ENCODE measurements around the gene EFNA5. TPM values are rescaled to one million over a fixed set of nuclear protein-coding genes. Genes with fewer than 3 reads are reported as not detected.
A peak's percentile ranks its signal among the peaks of the same experiment; 100 is the strongest.

Gene EFNA5
- polyA plus RNA-seq, 1 donor = 29.1 TPM

DNA sequence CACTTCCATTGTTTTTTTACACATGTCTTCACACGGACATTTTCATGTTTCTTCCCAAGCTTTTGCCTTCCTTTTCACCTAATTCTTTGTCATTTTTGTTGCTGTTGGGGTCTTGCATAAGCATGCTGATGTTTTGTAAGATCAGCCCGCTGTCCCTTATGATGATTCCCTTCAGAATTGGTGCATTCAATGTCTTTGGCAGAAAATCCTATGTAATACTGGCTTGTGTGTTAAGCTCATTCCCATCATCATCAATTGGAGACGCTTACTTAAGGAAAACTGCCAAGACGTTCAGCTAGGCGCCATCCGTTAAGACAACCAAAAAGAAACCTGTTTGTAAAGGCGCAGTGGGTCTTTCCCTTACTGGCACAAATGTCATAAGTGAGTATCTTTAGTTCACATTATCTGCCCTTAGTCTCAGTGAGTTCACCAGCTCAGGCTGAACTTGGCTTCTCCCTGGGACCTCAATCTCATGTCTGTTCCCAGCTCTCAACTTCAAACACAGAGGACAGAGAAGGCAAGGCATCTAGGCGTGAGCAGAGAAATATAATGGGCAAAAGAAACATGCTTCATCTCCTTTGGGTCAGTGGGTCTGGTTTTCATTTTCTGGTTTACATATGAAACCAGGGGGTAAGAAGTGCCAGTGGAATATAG, 97.9 kb downstream of the EFNA5 start:
- DNase-seq = no peak

- peak; percentile 94 for DNase-seq
Observed at GRCh38 chr5:107571621-107572536, 98.9 kb downstream of the EFNA5 start.

DNA sequence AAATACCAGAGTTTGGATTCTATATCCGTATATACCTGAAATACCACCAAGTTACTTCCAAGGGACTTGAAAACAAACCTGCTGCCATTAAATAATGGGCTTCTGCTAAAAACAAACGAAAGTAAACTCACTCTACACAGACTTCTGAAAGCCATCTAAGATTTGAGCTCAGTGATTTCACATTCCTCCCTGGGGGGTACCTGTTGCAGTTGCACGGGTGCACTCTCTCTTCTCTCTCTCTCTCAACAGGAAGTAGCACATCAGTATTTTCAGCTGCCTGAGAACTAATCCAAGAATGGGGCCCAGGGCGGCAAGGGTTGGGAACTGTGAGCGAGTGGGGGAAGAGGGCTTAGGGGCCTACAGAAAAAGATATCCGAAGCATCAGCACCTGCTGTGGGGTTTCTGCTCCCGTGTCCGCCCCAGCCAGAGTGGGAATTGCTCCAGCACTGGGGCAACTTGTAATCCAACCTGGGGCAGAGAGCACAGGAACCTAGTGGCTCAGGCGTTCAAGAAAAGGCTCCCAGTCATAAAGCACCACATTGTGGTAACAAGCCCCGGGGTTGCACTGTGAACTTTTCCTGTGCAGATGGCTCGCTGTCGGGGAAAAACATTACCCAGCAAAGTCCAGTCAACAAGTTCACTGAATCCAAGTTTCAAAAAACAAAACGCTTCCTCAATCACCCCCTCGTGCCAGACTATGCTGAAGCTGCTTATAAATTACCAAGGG, 99.8 kb downstream of the EFNA5 start:
- no peak for DNase-seq

- no peak for DNase-seq
Observed at GRCh38 chr5:107570181-107570580, 100.6 kb downstream of the EFNA5 start.

- no peak for DNase-seq
Observed at GRCh38 chr5:107567901-107568671, 102.7 kb downstream of the EFNA5 start.

GRCh38 chr5:107566986-107567385, 103.8 kb downstream of the EFNA5 start:
- no peak for DNase-seq

DNA sequence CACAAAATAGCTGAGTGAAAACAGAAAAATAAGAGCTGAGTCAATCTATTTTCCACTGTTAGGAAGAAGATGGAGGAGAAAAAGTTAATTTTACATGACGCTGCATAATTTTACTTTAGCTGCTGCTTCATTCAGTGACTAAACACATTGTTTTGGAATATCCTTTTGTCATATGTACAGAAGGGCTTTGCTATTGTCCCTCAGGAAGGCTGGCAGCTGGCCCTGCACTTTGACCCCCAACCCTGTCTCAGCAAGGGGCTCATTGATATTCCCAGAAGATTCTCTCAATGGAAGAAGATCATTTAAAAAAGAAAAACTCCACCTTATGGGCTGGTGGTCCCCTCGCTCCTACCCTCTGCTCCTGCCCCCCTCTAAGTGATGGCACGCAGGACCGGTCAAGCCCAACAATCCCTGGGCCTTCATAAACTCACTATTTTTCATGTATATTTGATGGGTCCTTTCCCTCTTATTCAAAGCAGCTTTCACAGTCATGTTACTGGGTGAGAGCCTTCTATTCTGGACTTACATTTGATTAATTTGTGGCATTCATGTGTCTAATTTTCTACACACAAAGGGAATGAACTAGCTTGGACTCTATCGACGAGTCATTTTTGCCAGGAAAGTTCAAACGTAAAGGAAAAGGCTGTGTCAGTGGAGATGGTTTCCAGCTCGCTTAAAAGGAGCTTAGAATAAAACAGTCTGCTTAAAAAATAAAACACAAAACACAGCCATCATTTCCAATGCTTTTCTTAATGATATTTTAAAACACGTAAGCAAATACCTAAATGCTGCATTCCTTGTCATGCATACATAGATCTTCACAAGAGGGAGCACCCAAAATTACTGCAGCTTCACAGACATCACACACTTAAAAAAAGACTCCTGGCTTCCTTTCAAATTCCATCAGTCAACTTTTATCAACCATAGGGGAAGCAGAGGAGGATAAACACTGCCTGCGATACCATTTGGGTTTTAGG, 104.7 kb downstream of the EFNA5 start:
- DNase-seq = no peak

GRCh38 chr5:107564931-107565372, 105.8 kb downstream of the EFNA5 start:
- DNase-seq = no peak

DNA sequence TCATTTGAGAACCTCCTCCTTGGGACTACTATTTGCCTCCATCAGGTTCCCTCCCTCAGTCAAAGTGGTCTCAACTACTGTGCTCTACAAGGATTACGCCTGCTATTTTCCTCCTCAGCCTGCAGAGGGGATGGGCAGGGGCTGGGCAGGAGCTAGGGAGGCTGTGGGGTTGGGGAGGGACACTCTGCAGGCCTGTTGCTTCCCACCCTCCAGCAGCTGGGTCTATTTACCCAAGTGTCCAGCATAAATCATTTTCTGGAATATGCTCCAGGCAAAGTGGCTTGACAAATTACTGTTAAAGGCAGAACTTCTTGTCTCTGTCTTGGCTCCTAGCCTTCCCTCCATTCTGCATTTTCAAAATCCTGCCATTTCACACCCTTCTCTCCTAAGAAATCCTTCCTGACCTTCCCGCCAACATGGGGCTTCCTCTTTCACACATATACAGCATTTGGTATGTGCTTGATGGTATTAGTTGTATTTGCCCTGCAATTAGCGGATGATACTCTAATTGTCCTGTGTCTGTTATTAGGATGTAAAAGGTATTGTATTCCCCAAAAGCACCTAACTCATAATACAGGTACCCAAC, 106.7 kb downstream of the EFNA5 start:
- no peak for DNase-seq

DNA sequence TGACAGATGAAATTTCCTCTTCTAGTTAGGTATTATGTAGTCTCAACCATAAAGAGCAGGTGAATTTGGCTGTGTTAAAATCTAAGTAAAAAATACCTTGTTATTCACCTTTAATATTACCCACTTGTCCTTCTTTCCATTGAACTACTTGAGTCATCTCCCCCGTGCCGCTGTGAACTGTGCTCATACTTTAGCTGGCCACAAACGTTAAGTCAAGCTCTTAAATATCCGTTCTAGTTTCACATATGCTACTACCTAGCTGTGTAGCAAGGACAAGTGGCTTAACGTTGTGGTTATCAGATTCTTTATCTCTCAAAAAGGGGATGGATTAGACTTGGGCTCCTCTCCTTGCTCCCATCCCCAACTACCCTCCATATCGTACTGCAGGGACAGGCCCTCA, 110.4 kb downstream of the EFNA5 start:
- DNase-seq = no peak

- DNase-seq = no peak
Observed at GRCh38 chr5:107558823-107559375, 111.8 kb downstream of the EFNA5 start.

GRCh38 chr5:107557051-107557658, 113.6 kb downstream of the EFNA5 start:
- no peak for DNase-seq

GRCh38 chr5:107556575-107556974, 114.2 kb downstream of the EFNA5 start:
- no peak for DNase-seq

GRCh38 chr5:107555425-107556090, 115.2 kb downstream of the EFNA5 start:
- no peak for DNase-seq

- DNase-seq = no peak
Observed at GRCh38 chr5:107554776-107555424, 115.8 kb downstream of the EFNA5 start.

GRCh38 chr5:107553117-107553555, 117.6 kb downstream of the EFNA5 start:
- no peak for DNase-seq

DNA sequence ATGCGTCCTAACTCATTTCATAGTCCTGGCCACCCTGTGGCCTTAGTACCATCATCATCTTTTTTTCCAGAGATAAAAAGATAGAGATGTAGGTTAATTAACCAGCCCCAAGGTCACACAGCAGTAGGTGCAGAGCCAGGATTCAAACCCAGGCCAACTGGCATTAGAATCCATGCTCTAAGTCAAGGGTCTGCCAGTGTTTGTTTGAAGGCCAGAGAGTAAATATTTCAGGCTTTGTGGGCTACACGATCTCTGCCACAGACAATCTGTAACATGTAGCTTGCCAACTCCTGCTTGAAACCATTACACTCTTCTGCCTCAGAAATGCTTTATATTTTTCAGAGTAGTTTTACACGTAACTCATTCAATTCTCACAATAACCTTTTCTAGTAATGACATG, 119.6 kb downstream of the EFNA5 start:
- DNase-seq = no peak

GRCh38 chr5:107549567-107549966, 121.2 kb downstream of the EFNA5 start:
- no peak for DNase-seq
